Thyroid gland (tissue), 4 donors: ENCODE results near the gene INTS11. TPM values are rescaled to one million over a fixed set of nuclear protein-coding genes. Genes with fewer than 3 reads are reported as not detected.

Experiments used
- DNase-seq, 2 donors: peaks; one replicate each; pipeline ENCODE4 v3.0.0-alpha.2; 2019
- H3K27ac ChIP-seq, 3 donors: fragments of 200-600 bp; sonication (generic); 1 replicate in 2 of 3; 2 replicates in 1 of 3; pipeline ENCODE4 v1.5.1; 2016 to 2019; ENCODE audit warnings: mild to moderate bottlenecking in 1 of 3, moderate library complexity in 1 of 3
- H3K27me3 ChIP-seq: fragments of 200-600 bp; sonication (generic); one replicate; pipeline ENCODE4 v1.5.1; 2019
- H3K36me3 ChIP-seq, 2 donors: fragments of 200-600 bp; sonication (generic); one replicate each; pipeline ENCODE4 v1.5.1; 2016 to 2019
- H3K4me1 ChIP-seq, 2 donors: fragments of 200-600 bp; sonication (generic); one replicate each; pipeline ENCODE4 v1.5.1; 2017 to 2019
- H3K4me3 ChIP-seq, 3 donors: fragments of 200-600 bp; sonication (generic); replicated peaks in 1 of 3; 1 replicate in 2 of 3; 2 replicates in 1 of 3; pipeline ENCODE4 v1.5.1; 2016; ENCODE audit warnings: mild to moderate bottlenecking in 1 of 3
- H3K9me3 ChIP-seq: fragments of 200-600 bp; sonication (generic); one replicate; pipeline ENCODE4 v1.5.1; 2017
- POLR2A ChIP-seq, 2 donors: fragments of 450-650 bp; IDR thresholded peaks; one replicate each; pipeline ENCODE4 v1.6.1; 2017; ENCODE audit warnings: antibody characterized with exemption in 2 of 2, mild to moderate bottlenecking in 2 of 2, moderate library complexity in 1 of 2
- WGBS, 2 donors: methylation state at CpG; one replicate each; pipeline ENCODE4 v1.1.5; 2017; 5-methylcytosine and 5-hydroxymethylcytosine counted together
- intact Hi-C: fragments of 100-400 bp; cut with DNase I; formaldehyde crosslinking; loops from one replicate; pipeline ENCODE4 v1.15.1; 2023
- total RNA-seq, 4 donors: library from RNA; depleted of rRNA; stranded (reverse); fragments of >200 nt; gene quantifications; one replicate each; pipeline ENCODE4 v1.2.3, GENCODE V29; 2016
- TF ChIP-seq, protein P1 (sequence below), 6 experiments: fragments of 200-600 bp in 3 of 6; fragments of 450-650 bp in 3 of 6; sonication (generic) in 3 of 6; IDR thresholded peaks; one replicate each; pipeline ENCODE4 v1.5.1; 2016 to 2019; ENCODE audit warnings: antibody characterized with exemption in 6 of 6, mild to moderate bottlenecking in 2 of 6, inconsistent platforms in 1 of 6, moderate library complexity in 1 of 6

INTS11 gene
- total RNA-seq, 4 donors from 2014 or later, result 68.9 to 116 (median 94.7) TPM

DNA sequence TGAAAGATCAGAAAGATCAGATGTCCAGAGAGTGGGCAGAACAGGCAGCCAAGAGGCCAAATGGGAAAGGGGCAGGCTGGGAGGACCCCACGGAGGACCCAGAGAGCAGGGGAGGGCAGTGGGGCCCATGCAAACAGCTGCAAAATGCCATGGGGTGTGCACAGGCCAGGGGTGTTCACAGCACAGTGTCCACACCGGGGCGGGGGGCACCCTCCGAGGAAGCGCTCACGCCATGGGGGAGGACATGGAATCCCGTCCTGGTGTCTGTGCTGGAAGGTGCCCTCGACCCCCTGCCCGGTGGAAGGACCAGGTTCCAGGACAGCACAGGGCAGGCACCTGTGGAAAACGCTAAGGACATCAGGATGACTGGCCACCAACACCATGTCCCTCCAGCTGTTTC lies 1.5 kb downstream of the INTS11 start:
- no peak for TF ChIP-seq POLR2A (IDR thresholded peaks at IDR 0.05)
- TF ChIP-seq, protein P1, sequence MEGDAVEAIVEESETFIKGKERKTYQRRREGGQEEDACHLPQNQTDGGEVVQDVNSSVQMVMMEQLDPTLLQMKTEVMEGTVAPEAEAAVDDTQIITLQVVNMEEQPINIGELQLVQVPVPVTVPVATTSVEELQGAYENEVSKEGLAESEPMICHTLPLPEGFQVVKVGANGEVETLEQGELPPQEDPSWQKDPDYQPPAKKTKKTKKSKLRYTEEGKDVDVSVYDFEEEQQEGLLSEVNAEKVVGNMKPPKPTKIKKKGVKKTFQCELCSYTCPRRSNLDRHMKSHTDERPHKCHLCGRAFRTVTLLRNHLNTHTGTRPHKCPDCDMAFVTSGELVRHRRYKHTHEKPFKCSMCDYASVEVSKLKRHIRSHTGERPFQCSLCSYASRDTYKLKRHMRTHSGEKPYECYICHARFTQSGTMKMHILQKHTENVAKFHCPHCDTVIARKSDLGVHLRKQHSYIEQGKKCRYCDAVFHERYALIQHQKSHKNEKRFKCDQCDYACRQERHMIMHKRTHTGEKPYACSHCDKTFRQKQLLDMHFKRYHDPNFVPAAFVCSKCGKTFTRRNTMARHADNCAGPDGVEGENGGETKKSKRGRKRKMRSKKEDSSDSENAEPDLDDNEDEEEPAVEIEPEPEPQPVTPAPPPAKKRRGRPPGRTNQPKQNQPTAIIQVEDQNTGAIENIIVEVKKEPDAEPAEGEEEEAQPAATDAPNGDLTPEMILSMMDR (IDR thresholded peaks at IDR 0.05), result no peak
- peaks cover 9 to 17% of the 10 kb centered on the region in 2 donors for H3K36me3 ChIP-seq
- WGBS, 2 donors, result 88 to 91% methylated on average over 10 of the region's 10 CpGs
- no peaks in the 10 kb centered on the region for H3K27me3 ChIP-seq
- H3K27ac ChIP-seq, result no peak overlapping the region
- H3K9me3 ChIP-seq, result no peaks in the 10 kb centered on the region
- DNase-seq, result no peak
- no peak overlapping the region for H3K4me3 ChIP-seq
- intact Hi-C loops, result loop anchor here (10.0 kb wide), 1 partner anchor 48 kb away; the partner anchor contains the start of gene UBE2J2
- peaks cover 18 to 45% of the 10 kb centered on the region in 2 donors for H3K4me1 ChIP-seq

DNA sequence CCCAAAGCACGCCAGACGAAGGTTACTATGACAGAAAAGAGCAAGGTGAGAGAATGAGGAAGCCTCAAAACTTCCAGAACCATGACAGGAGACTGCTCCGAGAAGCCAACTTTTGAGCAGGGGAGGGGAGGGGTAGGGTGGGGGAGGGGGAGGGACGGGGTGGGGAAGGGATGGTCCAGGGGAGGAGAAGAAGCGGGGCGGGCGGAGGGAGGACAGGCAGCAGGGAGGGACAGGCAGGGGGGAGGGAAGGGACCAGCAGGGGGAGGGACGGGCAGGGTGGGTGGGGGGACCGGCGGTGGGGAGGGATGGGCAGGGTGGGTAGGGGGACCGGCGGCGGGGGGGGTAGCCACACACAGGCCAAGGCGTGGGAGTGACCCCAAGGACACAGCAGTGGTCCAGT lies 2.0 kb downstream of the INTS11 start:
- H3K4me3 ChIP-seq, result no peak overlapping the region
- no peak overlapping the region for H3K27ac ChIP-seq
- no peaks in the 10 kb centered on the region for H3K9me3 ChIP-seq
- no peak for TF ChIP-seq POLR2A (IDR thresholded peaks at IDR 0.05)
- TF ChIP-seq, protein P1 (IDR thresholded peaks at IDR 0.05), result no peak
- WGBS, 2 donors, result 80 to 93% methylated on average over 10 to 14 of the region's 14 CpGs
- DNase-seq, result no peak
- peaks cover 18 to 47% of the 10 kb centered on the region in 2 donors for H3K4me1 ChIP-seq
- H3K36me3 ChIP-seq, result peaks cover 3 to 12% of the 10 kb centered on the region in 2 donors
- intact Hi-C loops, result loop anchor here (10.0 kb wide), 1 partner anchor 48 kb away; the partner anchor contains the start of gene UBE2J2
- H3K27me3 ChIP-seq, result no peaks in the 10 kb centered on the region

DNA sequence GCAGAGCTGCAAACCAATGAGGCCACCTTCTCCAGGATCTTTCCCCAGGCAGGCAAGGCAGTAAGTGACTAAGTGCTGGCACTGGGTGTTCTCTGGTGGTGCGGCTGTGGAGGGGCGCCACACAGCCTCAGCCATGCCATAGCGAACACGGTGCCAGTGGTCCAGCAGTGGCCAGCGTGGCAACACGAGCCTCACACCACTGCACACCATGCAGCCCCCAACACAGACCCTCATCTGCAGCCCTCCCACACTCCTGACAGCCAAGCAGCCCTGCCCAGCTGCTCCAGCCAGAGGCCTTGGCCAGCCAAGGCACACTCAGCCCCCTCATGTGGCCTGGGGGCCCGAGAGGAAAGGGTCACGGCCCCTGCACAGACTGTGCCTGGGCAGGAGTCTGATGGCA lies 3.0 kb downstream of the INTS11 start:
- WGBS, 2 donors, result 89% methylated on average over 2 of the region's 8 CpGs; no CpG with 5 or more reads in 1 of the 2 donors
- Histone ChIP-seq H3K4me1 (peaks cover 18 to 45% of the 10 kb centered on the region in 2 donors), H3K4me3 (no peak overlapping the region), H3K27me3 (no peaks in the 10 kb centered on the region), H3K36me3 (peaks cover 0 to 11% of the 10 kb centered on the region in 2 donors), H3K9me3 (no peaks in the 10 kb centered on the region), H3K27ac (no peak overlapping the region)
- DNase-seq, result no peak
- intact Hi-C loops, result loop anchor here (10.0 kb wide), 1 partner anchor 47 kb away; the partner anchor contains the start of gene UBE2J2
- TF ChIP-seq POLR2A (IDR thresholded peaks at IDR 0.05), result no peak
- TF ChIP-seq, protein P1 (IDR thresholded peaks at IDR 0.05), result no peak

DNA sequence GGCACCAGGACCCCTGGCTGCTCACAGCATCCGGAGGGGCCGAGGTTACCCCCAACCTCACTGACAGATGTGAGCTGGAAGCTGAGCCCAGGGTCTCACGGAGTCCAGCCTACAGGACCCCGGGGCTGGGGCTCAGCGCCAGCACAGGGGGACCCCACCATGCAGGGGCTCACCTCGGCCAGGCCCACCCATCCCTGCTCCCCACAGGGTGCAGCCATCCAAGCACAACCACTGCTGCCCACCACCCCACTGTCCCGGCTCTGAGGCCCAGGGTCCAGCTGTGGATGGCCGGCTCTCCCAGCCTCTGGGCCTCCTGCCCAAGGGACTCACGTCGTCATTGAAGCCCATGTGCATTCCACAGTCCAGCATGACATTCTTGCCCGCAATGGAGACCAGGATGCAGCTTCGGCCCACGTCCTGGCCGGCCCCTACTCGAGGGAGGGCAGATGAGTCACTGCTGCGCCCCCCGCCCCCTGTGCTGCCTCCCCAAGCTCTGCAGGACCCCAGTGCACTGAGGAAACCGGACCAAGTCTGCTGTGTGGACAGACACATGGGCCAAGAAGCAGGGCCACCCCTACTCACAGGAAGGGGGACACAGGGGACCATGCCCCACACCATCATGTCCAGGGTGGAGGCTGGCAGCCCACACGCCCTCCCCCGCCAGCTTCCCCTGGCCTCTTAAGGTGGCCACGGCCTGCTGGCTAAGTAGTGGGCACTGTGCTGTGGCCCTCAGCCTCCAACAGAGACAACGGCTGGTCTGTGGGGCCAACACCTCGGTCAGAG lies 3.6 kb downstream of the INTS11 start:
- DNase-seq, result no peak
- TF ChIP-seq, protein P1 (IDR thresholded peaks at IDR 0.05), result no peak
- TF ChIP-seq POLR2A (IDR thresholded peaks at IDR 0.05), result no peak
- Histone ChIP-seq H3K9me3 (no peaks in the 10 kb centered on the region), H3K27ac (no peak overlapping the region), H3K4me3 (no peak overlapping the region), H3K36me3 (peaks cover 4 to 11% of the 10 kb centered on the region in 2 donors), H3K4me1 (peaks cover 16 to 39% of the 10 kb centered on the region in 2 donors), H3K27me3 (no peaks in the 10 kb centered on the region)
- intact Hi-C loops, result loop anchor here (10.0 kb wide), 1 partner anchor 46 kb away; the partner anchor contains the start of gene UBE2J2
- WGBS, 2 donors, result 80 to 90% methylated on average over 1 to 10 of the region's 23 CpGs

DNA sequence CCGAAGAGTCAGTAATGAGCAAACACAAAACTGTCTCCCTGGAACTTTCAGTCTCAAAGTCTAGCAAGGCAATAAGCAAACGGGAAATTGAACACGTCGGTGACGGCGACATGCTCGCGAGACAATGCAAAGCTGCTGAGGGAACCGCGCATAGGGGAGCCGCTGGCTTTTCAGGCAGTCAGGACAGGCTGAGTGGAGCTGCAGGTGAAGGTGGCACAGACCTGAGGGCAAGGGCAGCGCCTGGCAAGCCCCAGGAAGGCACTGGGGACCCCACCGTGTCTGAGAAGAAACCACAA lies 4.9 kb downstream of the INTS11 start:
- WGBS, 2 donors, result 93 to 94% methylated on average over 13 of the region's 13 CpGs
- H3K27me3 ChIP-seq, result no peaks in the 10 kb centered on the region
- DNase-seq, result no peak
- peaks cover 5 to 18% of the 10 kb centered on the region in 2 donors for H3K36me3 ChIP-seq
- H3K27ac ChIP-seq, result no peak overlapping the region
- peaks cover 6 to 30% of the 10 kb centered on the region in 2 donors for H3K4me1 ChIP-seq
- no peaks in the 10 kb centered on the region for H3K9me3 ChIP-seq
- no peak for TF ChIP-seq POLR2A (IDR thresholded peaks at IDR 0.05)
- TF ChIP-seq, protein P1 (IDR thresholded peaks at IDR 0.05), result no peak
- intact Hi-C loops, result loop anchor here (5.0 kb wide), 1 partner anchor 38 kb away; the partner anchor contains the start of gene MXRA8
- H3K4me3 ChIP-seq, result no peak overlapping the region
